GM12878 (cell line): ENCODE results near the gene POLD1. TPM values are rescaled to one million over a fixed set of nuclear protein-coding genes. Genes with fewer than 3 reads are reported as not detected.

Experiments
- ATAC-seq: fragments of 200-7000 bp; cut with Tn5 transposase; 3 replicates; pipeline ENCODE4 v1.9.1; 2020; ENCODE audit warnings: mild to moderate bottlenecking, moderate library complexity
- BruUV-seq: library from RNA; stranded (reverse); fragments of 400-500 nt; replicated peaks from 2 replicates; lab custom pipeline; 2021; lab: Mats Ljungman, UMichigan
- CTCF ChIA-PET: fragments of 300-600 bp; sonication (Branson Sonifier 250); formaldehyde crosslinking; extraction: SDS; loops from one replicate; lab custom pipeline; 2021; ENCODE audit warnings: inconsistent platforms; lab: Yijun Ruan, JAX
- POLR2A ChIA-PET: fragments of 350-600 bp; formaldehyde crosslinking; extraction: SDS; loops from one replicate; lab custom pipeline; 2021; ENCODE audit warnings: inconsistent platforms; lab: Charles Lee
- RAD21 ChIA-PET: fragments of 300-600 bp; sonication (Branson Sonifier 250); formaldehyde crosslinking; loops from one replicate; lab custom pipeline; 2023; ENCODE audit warnings: antibody characterized with exemption; ENCODE audit not compliant: unreplicated experiment; lab: Charles Lee
- SMC1A ChIA-PET: fragments of 300-600 bp; sonication (Branson Sonifier 250); formaldehyde crosslinking; loops from one replicate; lab custom pipeline; 2023; ENCODE audit not compliant: unreplicated experiment, uncharacterized antibody; lab: Charles Lee
- DNase-seq: peaks from one replicate; pipeline ENCODE4 v3.0.0-alpha.2; 2011; ENCODE audit warnings: low read depth, low spot score
- FAIRE-seq: peaks from 3 replicates; lab custom pipeline; 2011; peaks lifted over from hg19 to GRCh38; lab: Jason Lieb, UNC
- H2AFZ ChIP-seq: 2 replicates; pipeline ENCODE4 v1.6.0; 2011; ENCODE audit warnings: low read depth, low read length, control low read depth; ENCODE audit not compliant: control insufficient read depth
- H3K27ac ChIP-seq: 2 replicates; pipeline ENCODE4 v1.5.1; 2011; ENCODE audit warnings: control low read depth; ENCODE audit not compliant: control insufficient read depth, insufficient read depth
- H3K27me3 ChIP-seq, 2 experiments: replicated peaks in 1 of 2; 2 replicates each; pipeline versions ENCODE4 v1.6.0 to v1.6.1; 2011; ENCODE audit warnings: low read length in 1 of 2; ENCODE audit not compliant: control insufficient read depth in 2 of 2, insufficient read depth in 2 of 2
- H3K36me3 ChIP-seq, 2 experiments: 2 replicates each; pipeline ENCODE4 v1.5.1; 2011; ENCODE audit warnings: low read length in 1 of 2; ENCODE audit not compliant: control insufficient read depth in 2 of 2, insufficient read depth in 2 of 2
- H3K4me1 ChIP-seq: 2 replicates; pipeline ENCODE4 v1.6.1; 2011; ENCODE audit warnings: mild to moderate bottlenecking, low read length, moderate library complexity, mixed read lengths; ENCODE audit not compliant: control insufficient read depth, insufficient read depth
- H3K4me2 ChIP-seq: 2 replicates; pipeline ENCODE4 v1.6.0; 2011; ENCODE audit warnings: control low read depth; ENCODE audit not compliant: control insufficient read depth, insufficient read depth
- H3K4me3 ChIP-seq: fragments of 200-600 bp; sonication (generic); 2 replicates; pipeline ENCODE4 v1.5.1; 2016
- H3K79me2 ChIP-seq: 2 replicates; pipeline ENCODE4 v1.6.0; 2011; ENCODE audit warnings: low read length; ENCODE audit not compliant: control insufficient read depth, insufficient read depth
- H3K9ac ChIP-seq: 2 replicates; pipeline ENCODE4 v1.8.0; 2011; ENCODE audit warnings: low read length, control low read depth, mixed read lengths; ENCODE audit not compliant: control insufficient read depth, insufficient read depth
- H3K9me3 ChIP-seq: replicated peaks from 3 replicates; pipeline ENCODE4 v1.5.1; 2011; ENCODE audit warnings: mild to moderate bottlenecking, low read length; ENCODE audit not compliant: control insufficient read depth, insufficient read depth
- H4K20me1 ChIP-seq: 2 replicates; pipeline ENCODE4 v1.6.0; 2011; ENCODE audit not compliant: control insufficient read depth, insufficient read depth
- BACH1 ChIP-seq: fragments of 450-650 bp; IDR thresholded peaks from 2 replicates; pipeline ENCODE4 v1.6.1; 2017; ENCODE audit warnings: mild to moderate bottlenecking, borderline replicate concordance
- CTCF ChIP-seq, 3 experiments: IDR thresholded peaks in 2 of 3; conservative IDR thresholded peaks in 1 of 3; 2 replicates each; pipeline ENCODE4 v1.5.1; 2011; ENCODE audit warnings: low read depth in 3 of 3, low read length in 3 of 3, mild to moderate bottlenecking in 3 of 3, control low read depth in 2 of 3, moderate library complexity in 2 of 3, inconsistent platforms in 1 of 3, mixed read lengths in 1 of 3; ENCODE audit not compliant: control insufficient read depth in 2 of 3, insufficient read depth in 1 of 3; ENCODE audit errors: extremely low read depth in 1 of 3
- E2F4 ChIP-seq: IDR thresholded peaks from 2 replicates; pipeline ENCODE4 v1.6.1; 2012; ENCODE audit warnings: low read depth, low read length, improper control_type of control experiment
- ESRRA ChIP-seq: IDR thresholded peaks from 2 replicates; pipeline ENCODE4 v1.6.1; 2012; ENCODE audit warnings: mild to moderate bottlenecking, low read length, improper control_type of control experiment
- FOXK2 ChIP-seq: fragments of 450-650 bp; IDR thresholded peaks from 2 replicates; pipeline ENCODE4 v1.6.1; 2017; ENCODE audit warnings: mild to moderate bottlenecking, moderate library complexity
- JUNB ChIP-seq: IDR thresholded peaks from 2 replicates; pipeline ENCODE4 v1.6.1; 2016; ENCODE audit warnings: antibody characterized with exemption, mild to moderate bottlenecking
- NR2C2 ChIP-seq: IDR thresholded peaks from 2 replicates; pipeline ENCODE4 v1.6.1; 2011; ENCODE audit warnings: borderline replicate concordance, low read depth; ENCODE audit not compliant: control insufficient read depth, insufficient read length
- TBL1XR1 ChIP-seq: IDR thresholded peaks from 2 replicates; pipeline ENCODE4 v1.6.1; 2012; ENCODE audit warnings: low read depth, low read length, improper control_type of control experiment
- WRNIP1 ChIP-seq: IDR thresholded peaks from 2 replicates; pipeline ENCODE4 v1.6.1; 2011; ENCODE audit warnings: low read depth, low read length, improper control_type of control experiment, borderline replicate concordance
- WGBS: methylation state at CpG from one replicate; pipeline ENCODE4 v1.1.6; 2016; ENCODE audit warnings: low lambda C conversion rate; ENCODE audit not compliant: insufficient replicate concordance, insufficient coverage; ENCODE audit errors: missing lambda C conversion rate; 5-methylcytosine and 5-hydroxymethylcytosine counted together
- in situ Hi-C: fragments of 300-500 bp; cut with MboI; formaldehyde crosslinking; loops from 9 replicates; pipeline ENCODE4 v1.14.3; 2018; ENCODE audit warnings: mixed read lengths
- intact Hi-C: fragments of 100-400 bp; cut with micrococcal nuclease; formaldehyde crosslinking; loops from one replicate; pipeline ENCODE4 v1.14.2; 2022; ENCODE audit not compliant: unreplicated experiment
- polyA plus RNA-seq, 11 experiments: library from polyadenylated mRNA; depleted of rRNA in 4 of 11; unstranded in 6 of 11; stranded (reverse) in 5 of 11; fragments of >200 nt; fragmentation: Nextera tagmentation in 4 of 11; fragmentation: Illumina TruSeq in 1 of 11; extraction: Ambion mirVana in 4 of 11; extraction: Trizol in 1 of 11; gene quantifications; 1 replicate in 1 of 11; 2 replicates in 10 of 11; pipeline versions ENCODE4 v1.2.1 to v1.2.3, GENCODE V29; 2011 to 2016; ENCODE audit warnings: inconsistent platforms in 2 of 11, missing spikeins in 2 of 11, low read depth in 1 of 11
- total RNA-seq, 4 experiments: library from RNA; depleted of rRNA in 3 of 4; stranded (reverse); fragments of >200 nt in 3 of 4; fragmentation: Illumina TruSeq in 1 of 4; extraction: Trizol in 1 of 4; gene quantifications; 2 replicates each; pipeline versions ENCODE4 v1.2.1 to v1.2.3, GENCODE V29; 2013 to 2021
- TF ChIP-seq, protein P1 (sequence below): IDR thresholded peaks from 2 replicates; pipeline ENCODE4 v1.6.1; 2012; ENCODE audit warnings: low read depth, low read length, improper control_type of control experiment
- TF ChIP-seq, protein P2 (sequence below): fragments of 450-650 bp; IDR thresholded peaks from 2 replicates; pipeline ENCODE4 v1.6.1; 2017; ENCODE audit warnings: borderline replicate concordance
- TF ChIP-seq, protein P3 (sequence below): fragments of 450-650 bp; IDR thresholded peaks from 2 replicates; pipeline ENCODE4 v1.6.1; 2018; ENCODE audit warnings: borderline replicate concordance, mild to moderate bottlenecking; ENCODE audit not compliant: partially characterized antibody

The POLD1 gene
- total and polyA plus RNA-seq, 10 of the 15 experiments (the other 5 are each of a cell fraction or from before 2014, with no cell fraction given): 0.76 to 165 (median 63.4) TPM

GRCh38 chr19:50433201-50434180 lies 49.3 kb downstream of the POLD1 start:
- Histone ChIP-seq H4K20me1 (no peaks in the 10 kb centered on the region), H3K36me3 (no peaks in the 10 kb centered on the region), H3K79me2 (no peaks in the 10 kb centered on the region), H3K4me2 (peak overlapping the region; percentile 33; the same call in 1 of the 2 replicates), H3K9me3 (no peaks in the 10 kb centered on the region), H3K27me3 (peaks cover 0 to 4% of the 10 kb centered on the region in 2 experiments; a peak in 1 of 4 replicates), H3K9ac (no peak overlapping the region), H3K4me1 (peaks cover 45% of the 10 kb centered on the region), H3K4me3 (0 out of 2 replicates have a peak overlapping the region, but pooled peaks have one; percentile 71), H2AFZ (no peak overlapping the region), H3K27ac (no peak overlapping the region)
- in situ Hi-C loops: no loop called here
- no peak for FAIRE-seq
- no peak for DNase-seq
- no TSS peak for BruUV-seq
- no peak for ATAC-seq
- intact Hi-C loops: loop anchor here (2.0 to 5.0 kb wide), 2 partner anchors 15 to 86 kb away; partner anchors contain the start of gene SPIB
- RAD21 ChIA-PET: interaction anchor here (1.0 to 1.5 kb wide), 2 partner anchors 27 to 29 kb away, joined by 3 read pairs; no protein-coding TSS in a partner anchor
- WGBS: 36% methylated on average over 19 of the region's 19 CpGs
- POLR2A ChIA-PET: interaction anchor here (0.5 to 1.6 kb wide), 6 partner anchors 13 to 76 kb away, joined by 3 to 5 read pairs (median 3); no protein-coding TSS in a partner anchor
- CTCF ChIA-PET: interaction anchor here (1.5 kb wide), 1 partner anchor 68 kb away, joined by 5 read pairs; the partner anchor contains the start of gene NAPSA
- SMC1A ChIA-PET: interaction anchor here (0.7 kb wide), 1 partner anchor 29 kb away, joined by 3 read pairs; no protein-coding TSS in a partner anchor
- TF ChIP-seq BACH1 (no peak), NR2C2 (no peak), ESRRA (no peak), CTCF (IDR thresholded peaks at IDR 0.05 in 2 of 3, conservative IDR thresholded peaks at IDR 0.05 in 1 of 3; ENCODE audit: control insufficient read depth in 2 of 3, extremely low read depth in 1 of 3, insufficient read depth in 1 of 3, low read depth in 3 of 3, low read length in 3 of 3) (no peak), TBL1XR1 (no peak), E2F4 (no peak), WRNIP1 (no peak), JUNB (no peak), FOXK2 (no peak)
- TF ChIP-seq, protein P1, sequence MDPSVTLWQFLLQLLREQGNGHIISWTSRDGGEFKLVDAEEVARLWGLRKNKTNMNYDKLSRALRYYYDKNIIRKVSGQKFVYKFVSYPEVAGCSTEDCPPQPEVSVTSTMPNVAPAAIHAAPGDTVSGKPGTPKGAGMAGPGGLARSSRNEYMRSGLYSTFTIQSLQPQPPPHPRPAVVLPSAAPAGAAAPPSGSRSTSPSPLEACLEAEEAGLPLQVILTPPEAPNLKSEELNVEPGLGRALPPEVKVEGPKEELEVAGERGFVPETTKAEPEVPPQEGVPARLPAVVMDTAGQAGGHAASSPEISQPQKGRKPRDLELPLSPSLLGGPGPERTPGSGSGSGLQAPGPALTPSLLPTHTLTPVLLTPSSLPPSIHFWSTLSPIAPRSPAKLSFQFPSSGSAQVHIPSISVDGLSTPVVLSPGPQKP: no peak
- TF ChIP-seq, protein P2, sequence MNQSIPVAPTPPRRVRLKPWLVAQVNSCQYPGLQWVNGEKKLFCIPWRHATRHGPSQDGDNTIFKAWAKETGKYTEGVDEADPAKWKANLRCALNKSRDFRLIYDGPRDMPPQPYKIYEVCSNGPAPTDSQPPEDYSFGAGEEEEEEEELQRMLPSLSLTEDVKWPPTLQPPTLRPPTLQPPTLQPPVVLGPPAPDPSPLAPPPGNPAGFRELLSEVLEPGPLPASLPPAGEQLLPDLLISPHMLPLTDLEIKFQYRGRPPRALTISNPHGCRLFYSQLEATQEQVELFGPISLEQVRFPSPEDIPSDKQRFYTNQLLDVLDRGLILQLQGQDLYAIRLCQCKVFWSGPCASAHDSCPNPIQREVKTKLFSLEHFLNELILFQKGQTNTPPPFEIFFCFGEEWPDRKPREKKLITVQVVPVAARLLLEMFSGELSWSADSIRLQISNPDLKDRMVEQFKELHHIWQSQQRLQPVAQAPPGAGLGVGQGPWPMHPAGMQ: no peak
- TF ChIP-seq, protein P3, sequence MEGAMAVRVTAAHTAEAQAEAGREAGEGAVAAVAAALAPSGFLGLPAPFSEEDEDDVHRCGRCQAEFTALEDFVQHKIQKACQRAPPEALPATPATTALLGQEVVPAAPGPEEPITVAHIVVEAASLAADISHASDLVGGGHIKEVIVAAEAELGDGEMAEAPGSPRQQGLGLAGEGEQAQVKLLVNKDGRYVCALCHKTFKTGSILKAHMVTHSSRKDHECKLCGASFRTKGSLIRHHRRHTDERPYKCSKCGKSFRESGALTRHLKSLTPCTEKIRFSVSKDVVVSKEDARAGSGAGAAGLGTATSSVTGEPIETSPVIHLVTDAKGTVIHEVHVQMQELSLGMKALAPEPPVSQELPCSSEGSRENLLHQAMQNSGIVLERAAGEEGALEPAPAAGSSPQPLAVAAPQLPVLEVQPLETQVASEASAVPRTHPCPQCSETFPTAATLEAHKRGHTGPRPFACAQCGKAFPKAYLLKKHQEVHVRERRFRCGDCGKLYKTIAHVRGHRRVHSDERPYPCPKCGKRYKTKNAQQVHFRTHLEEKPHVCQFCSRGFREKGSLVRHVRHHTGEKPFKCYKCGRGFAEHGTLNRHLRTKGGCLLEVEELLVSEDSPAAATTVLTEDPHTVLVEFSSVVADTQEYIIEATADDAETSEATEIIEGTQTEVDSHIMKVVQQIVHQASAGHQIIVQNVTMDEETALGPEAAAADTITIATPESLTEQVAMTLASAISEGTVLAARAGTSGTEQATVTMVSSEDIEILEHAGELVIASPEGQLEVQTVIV: no peak
